GM21423 (cell line): ENCODE results near the gene WFDC12.
"Not testable (repeated sequence)": the region's sequence is repeated elsewhere in the genome, so short reads cannot be mapped to it uniquely, and the experiment has no call there.

Experiments used
- ATAC-seq: cut with Tn5 transposase; IDR thresholded peaks from one replicate; pipeline ENCODE4 v1.9.1; 2021; ENCODE audit warnings: mild to moderate bottlenecking, moderate library complexity; ENCODE audit not compliant: unreplicated experiment

The WFDC12 gene, protein sequence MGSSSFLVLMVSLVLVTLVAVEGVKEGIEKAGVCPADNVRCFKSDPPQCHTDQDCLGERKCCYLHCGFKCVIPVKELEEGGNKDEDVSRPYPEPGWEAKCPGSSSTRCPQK

DNA sequence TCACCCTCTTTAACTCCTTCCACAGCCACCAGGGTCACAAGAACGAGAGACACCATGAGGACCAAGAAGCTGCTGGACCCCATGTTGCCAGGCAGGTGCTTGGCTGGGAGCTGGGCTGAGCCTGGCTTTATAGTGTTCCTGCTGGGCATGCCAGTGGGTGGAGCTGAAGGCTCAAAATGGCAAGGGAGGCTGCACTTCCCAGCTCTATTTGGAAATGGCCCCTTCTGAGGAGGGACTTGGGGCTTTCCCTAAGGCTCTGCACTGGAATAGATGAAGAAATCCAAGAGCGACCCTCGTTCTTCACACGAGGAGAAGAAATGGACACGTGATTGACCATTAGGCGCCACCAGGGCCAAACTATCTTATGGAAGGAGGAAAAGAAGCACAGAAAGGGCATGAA is at the start of gene WFDC12:
WFDC12 (minus strand) TSS at position 101 of the 400 bp plus-strand sequence; CDS start at position 83, 18 bp downstream.
- no peak for ATAC-seq

DNA sequence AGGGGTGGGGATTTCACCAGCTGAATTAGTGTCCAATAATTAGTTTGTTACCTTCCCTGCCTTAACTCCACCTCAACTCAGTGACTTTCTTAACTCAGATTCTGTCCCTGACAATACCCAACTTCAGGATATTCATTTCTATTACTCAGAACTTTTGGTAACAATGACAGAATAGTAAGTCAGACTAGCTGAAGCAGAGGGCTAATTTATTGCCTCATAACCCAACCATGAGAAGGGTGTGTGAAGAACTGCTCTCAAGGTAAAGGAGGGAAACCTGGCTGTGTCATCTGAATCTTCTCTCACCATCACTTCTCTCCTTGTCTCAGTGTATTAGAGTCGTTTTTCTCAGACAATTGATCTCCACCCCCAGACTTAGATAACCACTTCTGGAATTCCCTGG is 49.3 kb upstream of the WFDC12 start:
- no peak for ATAC-seq

DNA sequence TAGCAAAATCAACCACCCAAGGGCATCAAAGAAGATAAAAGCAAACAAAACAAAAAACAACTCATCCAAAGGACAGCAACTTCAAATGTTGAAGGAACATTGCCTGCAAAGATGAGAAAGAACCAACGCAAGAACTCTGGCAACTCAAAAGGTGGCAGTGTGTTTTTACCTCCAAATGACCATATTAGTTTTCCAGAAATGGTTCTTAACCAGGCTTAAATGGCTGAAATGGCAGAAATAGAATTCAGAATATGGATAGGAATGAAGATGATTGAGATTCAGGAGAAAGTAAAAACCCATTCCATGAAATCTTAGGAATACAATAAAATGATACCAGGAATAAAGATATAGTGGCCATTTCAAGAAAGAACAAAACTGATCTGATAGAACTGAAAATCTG is 40.6 kb upstream of the WFDC12 start:
- no peak for ATAC-seq

DNA sequence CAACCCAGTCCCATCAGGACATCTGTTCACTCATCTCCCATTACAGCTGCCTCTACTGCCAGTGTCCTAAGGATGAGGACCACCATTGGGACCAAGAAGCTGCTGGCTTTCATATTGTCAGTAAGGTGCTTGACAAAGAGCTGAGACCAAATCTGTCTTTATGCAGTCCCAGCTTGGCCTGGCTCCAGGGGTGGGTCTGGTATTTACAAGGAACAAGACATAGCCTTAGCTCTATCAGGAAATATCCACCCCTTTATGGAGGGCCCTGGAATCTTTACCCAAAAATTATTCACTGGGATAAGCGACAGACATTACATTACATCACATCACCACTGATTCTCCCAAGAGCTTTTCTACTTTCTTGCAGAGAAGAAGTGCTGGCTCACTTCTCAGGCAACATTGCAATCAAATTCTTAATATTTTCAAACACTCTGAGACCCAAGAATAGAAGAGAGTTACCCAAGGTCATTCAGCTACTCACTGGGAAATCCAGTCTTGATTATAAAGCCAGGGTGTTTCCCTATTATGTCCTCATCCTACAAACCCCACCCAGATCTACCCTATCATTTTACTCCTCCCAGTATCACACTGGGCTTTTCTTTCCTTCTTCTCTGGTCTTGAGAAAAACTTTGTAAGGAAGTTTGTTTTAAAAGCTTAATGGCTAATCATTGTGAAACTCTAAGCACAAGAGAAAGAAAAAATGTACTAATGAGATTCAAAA is 39.0 kb upstream of the WFDC12 start:
- no peak for ATAC-seq

DNA sequence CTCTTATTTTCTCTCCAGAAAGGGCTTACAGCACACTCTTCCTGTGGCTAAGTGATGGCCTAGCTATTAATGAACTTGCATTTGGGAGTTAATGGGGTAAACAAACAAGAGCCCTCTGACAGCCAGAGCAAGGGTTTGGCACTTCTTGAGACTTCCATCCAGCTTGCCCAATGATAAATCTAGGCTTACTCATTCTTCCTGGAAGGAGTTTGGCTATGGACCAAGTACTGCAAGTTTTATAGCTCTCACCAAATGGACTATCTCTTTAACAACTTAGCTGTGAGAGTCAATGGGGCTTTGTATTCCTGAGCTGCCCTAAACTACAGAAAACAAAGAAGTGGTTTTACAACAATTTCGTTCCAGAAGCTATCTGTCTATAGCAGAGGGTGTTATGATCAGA is 33.7 kb upstream of the WFDC12 start:
- ATAC-seq, result no peak

DNA sequence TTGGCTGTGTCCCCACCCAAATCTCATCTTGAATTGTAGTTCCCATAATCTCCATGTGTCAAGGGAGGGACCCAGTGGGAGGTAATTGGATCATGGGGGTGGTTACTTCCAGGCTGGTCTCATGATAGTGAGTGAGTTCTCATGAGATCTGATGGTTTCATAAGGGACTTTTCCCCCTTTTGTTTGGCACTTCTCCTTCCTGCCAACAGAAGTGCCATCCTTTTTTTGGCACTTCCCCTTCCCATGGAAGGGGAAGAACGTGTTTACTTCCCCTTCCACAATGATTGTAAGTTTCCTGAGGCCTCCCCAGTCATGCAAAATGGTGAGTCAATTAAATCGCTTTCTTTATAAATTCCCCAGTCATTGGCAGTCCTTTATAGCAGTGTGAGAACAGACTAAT is 32.4 kb upstream of the WFDC12 start:
- no peak for ATAC-seq

DNA sequence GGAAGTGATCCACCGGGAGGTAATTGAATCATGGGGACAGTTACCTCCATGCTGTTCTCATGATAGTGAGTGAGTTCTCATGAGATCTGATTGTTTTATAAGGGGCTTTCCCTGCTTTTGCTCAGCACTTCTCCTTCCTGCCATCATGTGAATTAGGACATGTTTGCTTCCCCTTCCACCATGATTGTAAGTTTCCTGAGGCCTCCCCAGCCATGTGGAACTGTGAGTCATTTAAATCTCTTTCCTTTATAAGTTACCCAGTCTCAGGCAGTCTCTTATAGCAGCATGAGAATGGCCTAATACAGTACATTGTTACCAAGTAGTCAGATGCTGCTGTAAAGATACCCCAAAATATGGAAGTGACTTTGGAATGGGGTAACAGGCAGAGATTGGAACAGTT is 30.5 kb upstream of the WFDC12 start:
- ATAC-seq, result not testable (repeated sequence)

DNA sequence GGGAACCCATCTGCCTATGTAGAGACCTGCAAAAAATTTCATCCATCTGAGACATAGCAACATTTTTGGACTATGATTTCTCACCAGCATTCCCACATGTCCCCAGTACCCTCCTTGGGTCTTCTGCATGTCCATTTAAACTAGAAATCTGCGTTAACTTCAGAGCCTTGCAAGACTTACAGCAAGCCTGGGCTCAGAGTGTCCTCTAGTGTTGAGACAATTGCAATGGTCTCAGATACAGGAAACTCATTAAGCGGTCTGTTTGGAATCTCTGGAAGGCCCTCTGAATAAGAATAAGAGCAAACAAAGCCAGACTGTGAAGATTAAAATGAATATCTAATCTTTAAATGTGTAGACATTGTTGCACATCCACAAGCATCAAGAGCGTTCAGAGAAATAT is 29.9 kb upstream of the WFDC12 start:
- no peak for ATAC-seq

DNA sequence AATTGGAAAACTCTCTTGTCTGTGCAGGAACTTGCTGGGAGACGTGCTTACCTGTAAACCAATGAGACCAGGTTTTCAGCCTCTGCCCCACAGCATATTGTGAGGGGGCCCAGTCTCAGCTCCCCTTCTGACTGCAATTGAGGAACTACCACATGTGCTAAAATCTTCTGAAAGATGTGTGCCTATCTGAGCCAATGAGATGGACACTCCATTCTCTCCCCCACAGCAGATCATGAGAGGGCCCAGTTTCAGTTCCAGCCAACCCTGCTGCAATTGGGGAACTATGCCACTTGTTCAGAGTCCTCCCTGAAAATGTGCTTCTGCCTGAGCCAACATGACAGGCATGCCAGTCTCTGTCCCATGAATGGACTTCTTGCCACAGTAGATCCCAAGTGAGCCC is 29.5 kb upstream of the WFDC12 start:
- no peak for ATAC-seq

DNA sequence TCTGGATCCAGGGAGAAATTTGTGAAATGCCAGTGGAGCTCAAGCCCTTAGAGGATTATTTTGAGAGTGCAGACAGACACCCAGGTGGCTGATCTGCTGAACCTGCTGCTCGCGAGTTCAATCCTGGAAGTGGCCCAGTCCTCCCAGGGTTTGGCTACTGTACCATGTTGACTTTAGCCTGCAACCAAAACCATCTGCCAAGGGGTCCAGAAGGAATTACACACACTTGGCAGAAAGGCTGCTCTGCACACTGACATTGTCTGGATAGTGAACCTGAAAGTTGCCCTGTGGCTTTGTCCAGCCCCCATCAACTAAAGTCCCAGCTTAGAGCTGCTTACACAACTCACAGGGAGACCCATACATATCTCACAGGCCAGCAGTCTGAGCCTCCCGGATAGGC is 28.9 kb upstream of the WFDC12 start:
- ATAC-seq, result no peak

DNA sequence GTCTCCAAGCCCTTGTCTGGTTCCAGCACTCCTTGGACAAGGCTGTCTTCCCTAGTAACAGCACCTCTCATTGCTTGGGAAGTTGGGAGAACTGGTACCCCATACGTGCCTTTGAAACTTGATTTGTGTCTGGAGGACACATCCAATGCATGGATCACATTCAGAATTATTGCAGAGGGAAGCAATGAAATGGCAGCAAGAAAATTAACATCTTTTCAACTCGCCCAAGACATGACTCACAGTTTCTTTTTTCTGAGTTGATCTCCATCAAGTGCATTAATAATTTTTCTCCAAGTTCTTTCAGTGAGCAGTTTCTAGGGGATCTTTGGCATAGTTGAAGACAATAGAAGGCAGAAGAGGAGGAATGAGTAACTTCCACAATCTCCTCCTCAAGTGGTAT is 28.1 kb upstream of the WFDC12 start:
- ATAC-seq, result no peak

DNA sequence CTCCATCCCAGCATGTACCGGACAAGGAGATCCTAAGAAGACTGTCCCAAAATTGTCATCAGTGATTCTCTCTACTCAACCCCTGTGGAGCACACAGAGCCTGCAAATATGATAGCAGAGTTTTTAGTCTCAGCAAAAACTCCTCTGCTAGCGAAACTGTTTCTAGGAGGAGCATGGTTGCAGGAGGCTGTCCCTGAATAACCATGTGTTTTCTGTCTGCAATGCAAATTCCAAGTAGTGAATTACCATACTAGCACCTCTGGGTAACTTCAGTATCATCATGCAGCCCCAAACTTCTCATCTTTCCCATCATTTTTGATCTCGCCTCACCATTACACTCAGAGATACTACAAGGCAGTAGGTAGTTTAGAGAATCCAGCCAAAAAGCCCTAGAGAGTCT is 24.8 kb upstream of the WFDC12 start:
- no peak for ATAC-seq

DNA sequence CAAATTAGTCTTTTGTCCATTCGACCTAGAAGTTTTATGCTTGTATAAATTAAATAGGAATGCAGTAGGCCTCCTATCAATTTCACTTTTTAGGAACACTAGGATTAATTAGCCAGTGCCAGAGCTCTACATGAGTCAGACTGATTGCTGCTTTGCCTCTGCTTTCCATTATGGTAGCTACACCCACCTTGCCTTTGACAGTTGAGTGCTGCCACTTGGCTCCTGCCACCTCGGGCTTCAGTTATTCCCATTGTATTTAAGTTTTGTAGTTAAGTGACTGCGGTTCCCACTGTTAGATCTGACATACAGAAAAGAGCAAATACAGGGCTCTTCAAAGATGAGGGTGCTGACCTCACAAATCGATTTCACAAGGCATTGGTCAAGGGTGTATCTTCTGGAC is 16.6 kb upstream of the WFDC12 start:
- ATAC-seq, result no peak

DNA sequence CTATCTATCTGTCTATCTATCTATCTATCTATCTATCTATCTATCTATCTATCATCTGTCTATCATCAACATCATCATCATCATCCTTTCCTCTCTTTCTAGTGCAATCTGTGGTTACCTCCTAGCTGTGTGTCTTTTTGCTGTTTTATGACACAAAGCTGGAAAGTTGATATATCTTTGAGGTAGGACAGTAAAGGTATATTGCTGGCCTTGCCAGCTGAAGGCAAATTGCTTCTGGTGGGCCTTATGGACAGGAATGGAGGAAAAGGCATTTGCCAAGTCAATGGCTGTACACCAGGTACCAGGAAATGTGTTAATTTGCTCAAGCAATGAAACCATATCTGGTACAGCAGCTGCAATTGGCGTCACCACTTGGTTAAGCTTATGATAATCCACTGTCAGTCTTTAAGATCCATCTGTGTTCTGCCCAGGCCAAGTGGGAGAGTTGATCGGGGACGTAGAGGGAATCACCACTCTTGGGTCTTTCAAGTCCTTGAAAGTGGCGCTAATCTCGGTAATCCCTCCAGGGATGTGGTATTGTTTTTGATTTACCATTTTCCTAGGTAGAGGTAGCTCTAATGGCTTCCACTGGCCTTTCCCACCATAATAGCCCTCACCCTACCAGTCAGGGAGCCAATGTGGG is 15.6 kb upstream of the WFDC12 start:
- not testable (repeated sequence) for ATAC-seq

DNA sequence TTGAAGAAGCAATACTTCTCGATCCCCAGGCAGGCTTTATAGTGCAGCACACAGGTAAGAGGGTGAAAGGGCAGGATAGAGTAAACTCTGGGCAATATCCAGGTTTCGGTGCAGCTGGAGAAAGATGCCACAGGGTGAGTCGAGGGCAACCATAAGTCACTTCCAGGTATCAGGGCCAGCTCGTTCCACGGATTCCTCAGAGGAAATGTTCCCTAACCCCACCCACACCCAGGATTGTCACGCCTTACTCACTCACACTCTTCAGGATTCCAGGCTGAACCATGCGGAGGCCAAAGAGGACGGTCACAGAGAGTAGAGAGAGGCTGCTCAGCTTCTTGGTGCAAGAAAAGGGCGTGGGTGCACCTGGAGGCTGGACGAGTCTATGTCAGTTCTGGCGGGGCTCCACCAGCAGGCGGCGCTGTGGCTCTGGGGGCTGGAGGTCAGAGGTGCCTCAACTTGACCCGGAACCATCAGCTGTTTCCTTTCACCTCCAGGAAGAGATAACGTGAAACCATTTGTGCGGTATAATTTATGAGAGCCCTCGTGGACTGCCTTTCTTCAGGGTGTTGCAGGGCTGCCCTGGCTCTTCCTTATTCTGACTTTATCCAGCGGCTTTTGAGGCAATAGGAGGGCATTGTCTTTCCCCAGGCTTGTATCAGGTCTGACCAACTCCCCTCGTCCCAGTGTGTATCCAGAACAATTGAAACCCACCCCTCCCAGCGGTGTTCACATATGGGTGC is 14.5 kb upstream of the WFDC12 start:
- no peak for ATAC-seq

DNA sequence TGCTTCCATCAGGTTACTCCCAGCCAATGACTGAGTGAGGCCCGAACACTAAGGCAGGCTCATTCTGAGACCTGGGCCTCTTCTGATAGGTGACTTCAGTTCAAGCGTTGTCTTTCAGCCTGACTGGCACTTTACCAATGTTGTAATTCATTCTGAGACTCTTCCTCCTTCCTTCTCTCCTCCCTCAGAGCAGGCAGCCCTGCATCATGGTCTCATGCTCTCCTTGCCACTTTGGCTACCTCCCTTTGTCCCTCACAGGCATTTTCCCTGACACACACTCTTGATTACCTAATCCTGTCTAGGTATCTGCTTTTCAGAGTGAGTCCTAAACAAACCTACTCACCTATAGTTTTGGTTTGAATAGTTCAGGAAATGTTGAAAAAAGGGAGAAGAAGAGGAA is 12.6 kb upstream of the WFDC12 start:
- ATAC-seq, result no peak

DNA sequence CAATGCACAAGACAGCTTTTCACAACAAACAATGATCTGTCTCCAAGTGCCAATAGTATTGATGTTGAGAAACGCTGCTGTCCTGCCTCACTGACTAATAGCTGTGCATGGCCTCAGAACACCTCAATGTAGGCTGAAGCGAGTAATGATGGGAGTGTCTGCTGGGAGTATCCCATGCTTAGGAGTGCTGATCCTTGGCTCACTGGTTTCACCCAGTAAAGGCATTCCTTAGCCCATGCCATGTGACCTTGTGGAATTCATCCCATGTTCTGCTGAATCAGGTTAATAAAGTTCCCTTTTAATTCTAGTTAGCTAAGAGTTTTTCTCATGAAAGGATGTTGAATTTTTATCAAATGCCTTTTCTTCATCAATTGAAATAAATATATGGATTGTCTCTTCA is 3.8 kb upstream of the WFDC12 start:
- no peak for ATAC-seq

DNA sequence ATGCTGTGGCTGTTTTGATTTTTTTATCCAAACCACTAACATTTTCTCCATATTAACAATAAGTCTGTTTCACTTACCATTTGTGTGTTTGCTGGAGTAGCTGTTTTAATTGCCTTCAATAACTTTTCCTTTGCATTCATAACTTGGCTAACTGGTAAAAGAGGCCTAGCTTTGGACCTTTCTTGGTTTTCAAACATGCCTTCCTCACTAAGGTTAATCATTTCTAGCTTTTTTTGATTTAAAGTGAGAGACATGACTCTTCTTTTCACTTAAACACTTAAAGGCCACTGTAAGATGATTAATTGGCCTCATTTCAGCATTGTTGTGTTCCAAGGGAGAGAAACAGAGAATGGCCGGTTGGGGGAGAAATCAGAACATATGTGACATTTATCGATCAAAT is 2.9 kb downstream of the WFDC12 start:
- no peak for ATAC-seq

DNA sequence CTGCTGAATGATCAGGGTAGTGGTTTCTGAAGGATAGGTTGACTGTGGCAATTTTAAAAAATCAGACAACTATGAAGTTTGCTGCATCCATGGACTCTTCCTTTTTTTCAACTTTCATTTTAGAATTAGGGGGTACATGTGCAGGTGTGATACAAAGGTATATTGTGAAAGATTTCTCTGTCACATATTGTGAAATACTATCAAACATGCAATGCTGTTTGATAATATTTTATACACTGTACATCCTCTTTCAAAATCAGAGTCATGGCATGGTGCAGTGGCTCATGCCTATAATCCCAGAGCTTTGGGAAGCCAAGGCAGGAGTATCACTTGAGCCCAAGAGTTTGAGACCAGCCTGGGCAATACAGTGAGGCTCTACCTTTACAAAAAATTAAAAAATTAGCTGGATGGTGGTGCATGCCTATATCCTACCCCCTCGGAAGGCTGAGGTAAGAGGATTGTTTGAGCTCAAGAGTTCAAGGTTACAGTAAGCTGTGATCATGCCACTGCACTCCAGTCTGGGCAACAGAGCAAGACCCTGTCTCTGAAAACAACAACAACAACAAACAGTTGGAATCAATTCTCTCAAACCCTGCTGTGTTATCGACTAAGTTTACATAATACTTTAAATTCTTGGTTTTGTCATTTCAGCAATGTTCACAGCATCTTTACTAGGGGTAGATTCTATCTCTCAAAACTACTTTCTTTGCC is 4.6 kb downstream of the WFDC12 start:
- ATAC-seq, result no peak

DNA sequence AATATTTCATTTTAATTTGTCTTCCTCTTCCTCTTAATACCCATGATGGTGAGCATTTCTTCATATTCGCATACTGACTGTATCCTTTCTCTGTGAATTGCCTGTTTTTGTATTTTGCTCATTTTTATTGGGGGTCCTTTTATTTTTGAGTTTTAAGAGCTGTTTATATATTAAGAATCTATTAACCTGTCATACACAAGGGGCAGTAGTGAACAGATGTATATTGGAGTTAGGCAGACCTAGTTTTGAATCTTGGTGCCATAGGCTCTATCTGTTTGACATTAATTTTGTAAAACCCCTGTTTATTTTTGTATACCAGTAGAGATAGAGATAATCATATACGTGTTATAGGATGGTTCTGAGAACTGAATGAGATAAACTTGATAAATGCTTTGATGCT is 6.2 kb downstream of the WFDC12 start:
- no peak for ATAC-seq

DNA sequence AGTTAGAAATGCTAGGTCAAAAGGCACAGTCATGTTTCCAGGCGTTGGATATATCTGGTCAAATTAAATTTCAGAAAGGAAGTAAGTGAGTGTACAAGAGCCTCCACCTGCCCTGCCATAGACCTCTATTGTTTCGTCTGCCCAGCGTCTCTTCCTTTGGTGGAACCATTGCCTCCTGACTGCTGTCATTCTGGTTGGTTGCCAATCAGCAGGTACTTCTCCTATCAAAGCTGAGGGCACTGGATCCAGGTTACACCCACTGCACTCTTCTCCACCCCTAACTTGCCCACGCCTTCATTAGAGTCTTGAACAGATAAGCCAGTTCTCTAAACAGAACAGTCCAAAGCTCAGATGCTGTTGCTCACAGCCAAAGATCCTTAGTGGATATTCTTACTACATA is 6.7 kb downstream of the WFDC12 start:
- ATAC-seq, result no peak
